SK-N-MC (cell line): ENCODE data around the gene HLF.

Experiments used
- DNase-seq: peaks from one replicate; pipeline ENCODE4 v3.0.0-alpha.2; 2011; ENCODE audit warnings: low read depth, low spot score
- H3K27ac ChIP-seq: fragments of 200-600 bp; sonication (generic); 2 replicates; pipeline ENCODE4 v1.5.1; 2016; ENCODE audit warnings: mixed run types
- H3K36me3 ChIP-seq: fragments of 200-600 bp; sonication (generic); 2 replicates; pipeline ENCODE4 v1.6.1; 2017; ENCODE audit warnings: antibody characterized with exemption, low read length, mixed read lengths; ENCODE audit not compliant: insufficient read depth
- H3K4me3 ChIP-seq: fragments of 200-600 bp; sonication (generic); 2 replicates; pipeline ENCODE4 v1.5.1; 2016
- H3K9ac ChIP-seq: fragments of 200-600 bp; sonication (generic); 2 replicates; pipeline ENCODE4 v1.8.0; 2017; ENCODE audit warnings: mixed run types, mixed read lengths; ENCODE audit not compliant: insufficient read length
- H3K9me3 ChIP-seq: fragments of 200-600 bp; sonication (generic); 2 replicates; pipeline ENCODE4 v1.6.1; 2017; ENCODE audit warnings: low read depth, mild to moderate bottlenecking, antibody characterized with exemption, low read length, moderate library complexity, mixed read lengths
- EZH2 ChIP-seq: fragments of 200-600 bp; sonication (generic); IDR thresholded peaks from one replicate; pipeline ENCODE4 v1.6.1; 2017; ENCODE audit warnings: antibody characterized with exemption
- FOXP2 ChIP-seq: optimal IDR thresholded peaks from 2 replicates; pipeline ENCODE3; 2011; ENCODE audit warnings: mild to moderate bottlenecking, moderate library complexity; ENCODE audit not compliant: insufficient read depth; ENCODE audit errors: extremely low read length, control extremely low read depth
- POLR2AphosphoS5 ChIP-seq: IDR thresholded peaks from 2 replicates; pipeline ENCODE4 v1.6.1; 2012; ENCODE audit warnings: mild to moderate bottlenecking, low read depth, low read length, borderline replicate concordance

Gene HLF

DNA sequence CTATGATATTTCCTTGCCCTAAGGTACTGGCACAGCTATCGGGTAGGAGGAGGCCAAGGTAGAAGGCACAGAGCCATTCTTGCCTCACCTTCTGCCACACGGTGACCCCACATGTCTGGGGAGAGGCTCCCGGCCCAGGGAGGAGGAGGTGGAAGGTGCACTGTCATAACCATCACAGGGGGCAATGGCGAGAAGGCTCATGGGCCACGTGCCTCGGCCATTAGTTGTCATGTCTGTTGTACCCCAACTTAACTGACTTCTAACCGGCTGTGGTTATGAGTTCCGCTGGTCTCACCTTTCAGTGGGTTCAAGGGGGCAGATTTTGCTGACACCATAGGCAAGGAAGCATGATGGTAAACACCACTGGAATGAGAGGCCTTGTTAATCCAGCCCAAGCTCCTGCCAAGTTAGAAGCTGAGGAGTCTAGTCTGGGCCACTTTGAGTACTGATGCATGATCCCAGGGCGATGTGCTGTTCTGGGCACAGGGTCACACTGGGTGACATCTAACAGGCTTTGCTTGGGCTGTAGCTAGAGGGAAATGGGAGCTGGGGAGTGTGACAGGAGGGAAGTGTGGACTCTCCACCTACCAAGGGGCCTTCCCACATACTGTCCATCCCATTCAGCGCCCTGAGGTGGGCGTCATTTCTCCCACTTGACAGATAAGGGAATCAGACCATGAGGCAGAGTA, 39.6 kb downstream of the HLF start:
- TF ChIP-seq FOXP2 (no peak), EZH2 (no peak), POLR2AphosphoS5 (no peak)
- DNase-seq, result no peak
- no peaks in the 10 kb centered on the region for H3K36me3 ChIP-seq
- no peak overlapping the region for H3K9ac ChIP-seq
- H3K4me3 ChIP-seq, result no peak overlapping the region
- no peak overlapping the region for H3K27ac ChIP-seq
- no peaks in the 10 kb centered on the region for H3K9me3 ChIP-seq

DNA sequence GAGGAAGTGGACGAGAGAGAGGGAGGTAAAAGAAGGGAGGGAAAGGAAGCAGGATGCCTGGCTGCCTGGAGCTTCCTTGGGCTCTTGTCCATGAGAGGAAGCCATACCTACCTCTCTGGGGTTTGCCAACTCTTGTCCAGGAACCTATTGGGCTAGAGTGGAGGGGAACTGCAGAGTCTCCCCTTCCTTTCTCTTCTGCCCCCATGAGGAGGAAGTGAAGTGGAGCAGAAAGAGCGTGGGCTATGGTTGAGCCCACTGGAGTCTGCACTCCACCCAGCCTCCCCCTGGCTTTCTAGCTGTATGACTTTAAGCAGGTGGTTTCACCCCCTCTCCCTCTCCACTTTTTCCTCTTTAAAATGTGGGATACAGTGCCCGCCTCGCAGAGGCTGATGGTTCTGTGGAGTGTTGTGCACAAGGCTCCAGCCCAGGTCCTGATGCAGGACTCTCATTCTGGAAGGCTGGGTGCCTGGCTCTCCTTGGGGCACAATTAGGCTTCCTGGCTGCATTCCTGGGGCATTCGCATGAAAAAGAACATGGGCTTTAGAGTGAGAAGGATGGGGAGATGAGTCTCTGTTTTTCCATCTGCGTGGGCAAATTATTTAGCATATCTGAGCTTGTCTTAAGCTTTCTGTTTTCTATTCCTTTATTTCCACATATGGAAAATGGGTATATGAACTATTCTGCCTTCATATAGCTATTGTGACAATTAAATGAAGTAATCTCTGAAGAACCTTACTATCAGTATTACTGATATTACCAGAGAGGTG, 40.7 kb downstream of the HLF start:
- Histone ChIP-seq H3K27ac (no peak overlapping the region), H3K9me3 (no peaks in the 10 kb centered on the region), H3K9ac (no peak overlapping the region), H3K36me3 (no peaks in the 10 kb centered on the region), H3K4me3 (no peak overlapping the region)
- DNase-seq, result no peak
- TF ChIP-seq FOXP2 (no peak), POLR2AphosphoS5 (no peak), EZH2 (no peak)

DNA sequence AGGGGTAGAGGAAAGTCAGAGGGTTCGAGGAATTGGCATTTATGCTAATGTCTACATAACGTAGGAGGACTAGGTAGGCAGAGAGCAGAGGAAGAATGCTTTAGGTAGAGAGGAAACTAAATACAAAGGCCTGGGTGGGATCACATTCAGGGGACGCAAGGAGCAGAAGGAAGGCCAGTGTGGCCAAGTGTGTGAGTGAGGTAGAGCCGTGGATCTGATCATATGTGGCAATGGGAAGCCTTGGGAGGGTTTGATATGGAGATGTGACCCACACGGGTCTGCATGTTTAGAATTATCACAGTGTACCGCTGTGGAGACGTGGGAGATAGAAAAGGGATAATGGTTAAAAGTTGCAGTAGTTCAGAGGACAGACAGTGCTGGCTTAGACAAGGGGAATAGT, 43.1 kb downstream of the HLF start:
- H3K9me3 ChIP-seq, result no peaks in the 10 kb centered on the region
- no peak overlapping the region for H3K4me3 ChIP-seq
- H3K27ac ChIP-seq, result no peak overlapping the region
- no peak for TF ChIP-seq POLR2AphosphoS5
- TF ChIP-seq EZH2, result no peak
- no peak for TF ChIP-seq FOXP2
- H3K36me3 ChIP-seq, result no peaks in the 10 kb centered on the region
- no peak overlapping the region for H3K9ac ChIP-seq
- DNase-seq, result no peak

DNA sequence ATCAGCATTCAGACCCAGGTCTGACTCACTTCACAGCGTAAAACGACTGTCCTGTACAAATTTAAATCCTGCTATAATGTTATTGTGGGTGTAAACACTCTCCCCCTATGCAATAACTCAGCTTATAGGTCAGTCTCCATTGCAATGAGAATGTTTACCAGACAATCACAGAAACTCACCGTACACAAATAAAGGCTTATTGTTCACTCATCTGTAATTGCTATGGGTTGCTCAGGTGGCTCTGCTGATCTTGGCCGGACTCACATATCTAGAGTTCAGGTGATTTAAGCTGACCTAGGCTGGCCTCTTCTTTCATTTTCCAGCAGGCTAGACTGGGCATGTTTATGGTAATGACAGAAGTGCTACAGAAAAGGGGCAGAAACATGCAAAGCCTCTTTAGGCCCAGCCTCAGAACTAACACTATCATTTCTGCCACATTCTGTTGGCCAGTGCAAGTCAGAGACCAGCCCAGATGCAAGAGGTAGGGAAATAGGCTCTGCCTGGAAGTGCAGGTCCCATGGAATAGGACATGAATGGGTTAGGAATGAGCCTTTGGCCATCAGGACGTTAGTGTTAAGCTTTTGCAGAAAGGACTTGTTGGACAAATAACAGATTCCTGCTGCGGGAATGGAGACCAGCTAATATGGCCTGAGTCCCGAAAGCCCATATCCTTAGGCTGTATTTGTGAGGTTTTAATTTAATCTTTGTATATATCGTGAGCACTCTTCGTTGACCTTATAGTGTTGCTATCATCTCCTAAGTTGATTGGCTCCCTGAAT, 44.0 kb downstream of the HLF start:
- no peak for DNase-seq
- no peaks in the 10 kb centered on the region for H3K36me3 ChIP-seq
- no peaks in the 10 kb centered on the region for H3K9me3 ChIP-seq
- H3K9ac ChIP-seq, result no peak overlapping the region
- no peak overlapping the region for H3K4me3 ChIP-seq
- no peak overlapping the region for H3K27ac ChIP-seq
- no peak for TF ChIP-seq EZH2
- TF ChIP-seq FOXP2, result no peak
- no peak for TF ChIP-seq POLR2AphosphoS5

DNA sequence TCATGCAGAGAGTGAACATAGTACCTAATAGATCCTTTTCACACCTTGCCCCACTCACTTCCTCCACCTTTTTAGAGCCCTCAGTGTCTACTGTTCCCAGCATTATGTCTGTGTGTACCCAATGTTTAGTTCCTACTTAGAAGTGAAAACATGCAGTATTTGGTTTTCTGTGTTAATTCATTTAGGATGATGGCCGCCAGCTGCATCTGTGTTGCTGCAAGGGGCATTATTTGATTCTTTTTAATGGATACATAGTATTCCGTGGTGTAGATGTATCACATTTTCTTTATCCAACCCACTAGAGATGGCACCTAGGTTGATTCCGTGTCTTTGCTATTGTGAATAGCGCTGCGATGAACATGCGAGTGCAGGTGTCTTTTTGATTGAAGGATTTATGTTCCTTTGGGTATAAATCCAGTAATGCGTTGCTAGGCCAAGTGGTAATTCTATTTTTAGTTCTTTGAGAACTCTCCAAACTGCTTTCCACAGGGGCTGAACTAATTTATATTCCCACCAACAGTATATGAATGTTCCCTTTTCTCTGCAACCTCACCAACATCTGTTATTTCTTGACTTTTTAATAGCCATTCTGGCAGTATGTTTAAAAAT, 47.1 kb downstream of the HLF start:
- no peaks in the 10 kb centered on the region for H3K9me3 ChIP-seq
- no peaks in the 10 kb centered on the region for H3K36me3 ChIP-seq
- no peak overlapping the region for H3K27ac ChIP-seq
- no peak overlapping the region for H3K4me3 ChIP-seq
- H3K9ac ChIP-seq, result no peak overlapping the region
- no peak for DNase-seq
- TF ChIP-seq EZH2 (no peak), FOXP2 (no peak), POLR2AphosphoS5 (no peak)

DNA sequence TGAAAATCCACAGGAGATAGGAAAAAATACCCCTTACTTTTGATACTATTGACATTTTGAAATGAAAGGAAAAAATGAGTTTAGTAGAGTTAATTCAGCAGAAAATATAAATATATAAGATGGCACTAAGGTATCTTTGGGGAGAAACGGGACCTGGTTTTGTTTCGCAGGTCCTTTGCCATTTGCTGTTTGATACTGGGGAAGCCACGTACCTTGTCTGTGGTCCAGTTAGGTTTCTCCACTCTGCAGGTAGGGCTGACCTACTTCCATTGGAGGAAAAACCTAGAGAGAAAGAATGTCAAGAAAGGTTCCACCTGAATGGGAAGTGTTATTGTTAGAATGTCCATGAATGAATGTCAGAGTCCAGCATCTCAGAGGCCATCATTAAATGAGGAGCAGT, 48.1 kb downstream of the HLF start:
- Histone ChIP-seq H3K9me3 (no peaks in the 10 kb centered on the region), H3K4me3 (no peak overlapping the region), H3K36me3 (no peaks in the 10 kb centered on the region), H3K9ac (no peak overlapping the region), H3K27ac (no peak overlapping the region)
- TF ChIP-seq EZH2, result no peak
- no peak for TF ChIP-seq POLR2AphosphoS5
- TF ChIP-seq FOXP2, result no peak
- no peak for DNase-seq

DNA sequence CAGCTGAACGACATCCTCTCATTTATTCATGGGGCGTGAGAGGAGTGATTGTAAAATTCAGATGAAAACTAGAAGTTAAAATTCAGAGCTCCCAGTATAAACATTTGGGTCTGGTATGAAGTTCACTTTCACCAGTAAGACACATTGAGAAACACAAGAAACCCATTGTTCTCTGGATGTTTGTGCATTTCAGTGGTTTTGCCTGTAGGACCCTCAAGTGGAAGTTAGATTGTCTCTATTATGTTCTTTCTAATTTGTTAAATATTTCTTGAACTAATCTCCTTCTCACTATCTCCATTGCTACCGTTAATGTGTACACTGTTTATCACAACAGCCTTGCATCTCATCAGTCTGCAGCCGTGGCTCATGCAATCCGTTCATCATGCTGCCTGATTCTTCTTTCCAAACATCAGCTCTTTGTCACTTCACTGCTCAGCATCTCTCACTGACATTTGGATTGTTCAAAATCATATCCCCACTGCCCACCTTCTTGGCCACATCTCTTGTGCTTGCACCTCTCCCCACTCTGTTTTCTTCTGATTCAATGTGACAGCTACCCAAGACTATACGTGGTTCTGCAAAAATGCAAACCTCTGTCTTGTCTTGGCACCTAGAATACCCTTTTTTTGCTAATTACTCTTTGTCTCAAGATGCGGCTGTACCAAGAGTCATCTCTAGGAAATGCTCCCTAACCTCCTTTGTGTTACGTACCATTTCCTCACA, 49.5 kb downstream of the HLF start:
- Histone ChIP-seq H3K9me3 (no peaks in the 10 kb centered on the region), H3K27ac (no peak overlapping the region), H3K9ac (no peak overlapping the region), H3K4me3 (no peak overlapping the region), H3K36me3 (no peaks in the 10 kb centered on the region)
- TF ChIP-seq FOXP2, result no peak
- TF ChIP-seq EZH2, result no peak
- TF ChIP-seq POLR2AphosphoS5, result no peak
- no peak for DNase-seq
